Measurements from ENCODE around the gene PON1. TPM values are rescaled to one million over a fixed set of nuclear protein-coding genes. Genes with fewer than 3 reads are reported as not detected.

Gene PON1
- polyA plus RNA-seq (2011; rRNA removed) (not detected in 2 replicates), polyA minus RNA-seq (2011; rRNA and poly(A)+ RNA removed) (not detected in 2 replicates)

- Histone ChIP-seq H3K4me3 (ENCODE audit: low read depth, low read length) (no peak within 1 kb of the TSS), H3K9me3 (ENCODE audit: control insufficient read depth, insufficient read depth, low read length) (no peaks in the 10 kb centered on the region), H3K27ac (ENCODE audit: low read depth, low read length) (no peak within 1 kb of the TSS), H3K27me3 (ENCODE audit: control insufficient read depth, insufficient read depth, low read length) (no peaks in the 10 kb centered on the region)
- no peak for DNase-seq (ENCODE audit: low read depth, low spot score)
- POLR2A ChIA-PET = no interaction called here
- TF ChIP-seq, protein P1, sequence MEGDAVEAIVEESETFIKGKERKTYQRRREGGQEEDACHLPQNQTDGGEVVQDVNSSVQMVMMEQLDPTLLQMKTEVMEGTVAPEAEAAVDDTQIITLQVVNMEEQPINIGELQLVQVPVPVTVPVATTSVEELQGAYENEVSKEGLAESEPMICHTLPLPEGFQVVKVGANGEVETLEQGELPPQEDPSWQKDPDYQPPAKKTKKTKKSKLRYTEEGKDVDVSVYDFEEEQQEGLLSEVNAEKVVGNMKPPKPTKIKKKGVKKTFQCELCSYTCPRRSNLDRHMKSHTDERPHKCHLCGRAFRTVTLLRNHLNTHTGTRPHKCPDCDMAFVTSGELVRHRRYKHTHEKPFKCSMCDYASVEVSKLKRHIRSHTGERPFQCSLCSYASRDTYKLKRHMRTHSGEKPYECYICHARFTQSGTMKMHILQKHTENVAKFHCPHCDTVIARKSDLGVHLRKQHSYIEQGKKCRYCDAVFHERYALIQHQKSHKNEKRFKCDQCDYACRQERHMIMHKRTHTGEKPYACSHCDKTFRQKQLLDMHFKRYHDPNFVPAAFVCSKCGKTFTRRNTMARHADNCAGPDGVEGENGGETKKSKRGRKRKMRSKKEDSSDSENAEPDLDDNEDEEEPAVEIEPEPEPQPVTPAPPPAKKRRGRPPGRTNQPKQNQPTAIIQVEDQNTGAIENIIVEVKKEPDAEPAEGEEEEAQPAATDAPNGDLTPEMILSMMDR (IDR thresholded peaks at IDR 0.05; ENCODE audit: low read depth, low read length) = no peak
- CTCF ChIA-PET = no interaction called here
These were observed at the start of gene PON1 for GRCh38 chr7:95324431-95324830. PON1 (minus strand) TSS chr7:95324532; CDS start chr7:95324475, 57 bp downstream.

- Histone ChIP-seq H3K9me3 (ENCODE audit: control insufficient read depth, insufficient read depth, low read length) (no peaks in the 10 kb centered on the region), H3K4me3 (ENCODE audit: low read depth, low read length) (no peak overlapping the region), H3K27me3 (ENCODE audit: control insufficient read depth, insufficient read depth, low read length) (no peaks in the 10 kb centered on the region), H3K27ac (ENCODE audit: low read depth, low read length) (no peak overlapping the region)
- ChIA-PET POLR2A (no interaction called here), CTCF (no interaction called here)
- TF ChIP-seq, protein P1 (IDR thresholded peaks at IDR 0.05; ENCODE audit: low read depth, low read length) = 0 out of 2 replicates have a peak, but pooled peaks have one; percentile 4
- no peak for DNase-seq (ENCODE audit: low read depth, low spot score)
These were observed 49.0 kb upstream of the PON1 start for GRCh38 chr7:95373323-95373722.

- Histone ChIP-seq H3K9me3 (ENCODE audit: control insufficient read depth, insufficient read depth, low read length) (no peaks in the 10 kb centered on the region), H3K4me3 (ENCODE audit: low read depth, low read length) (no peak overlapping the region), H3K27me3 (ENCODE audit: control insufficient read depth, insufficient read depth, low read length) (no peaks in the 10 kb centered on the region), H3K27ac (ENCODE audit: low read depth, low read length) (no peak overlapping the region)
- TF ChIP-seq, protein P1 (IDR thresholded peaks at IDR 0.05; ENCODE audit: low read depth, low read length) = no peak
- POLR2A ChIA-PET = no interaction called here
- no peak for DNase-seq (ENCODE audit: low read depth, low spot score)
- CTCF ChIA-PET = interaction anchor here (0.7 kb wide), 1 partner anchor 634 kb away, joined by 7 read pairs; no protein-coding TSS in a partner anchor
These were observed 43.9 kb upstream of the PON1 start for GRCh38 chr7:95368235-95368634.

- H3K4me3 ChIP-seq (ENCODE audit: low read depth, low read length) = no peak overlapping the region
- ChIA-PET CTCF (no interaction called here), POLR2A (no interaction called here)
- H3K27me3 ChIP-seq (ENCODE audit: control insufficient read depth, insufficient read depth, low read length) = no peaks in the 10 kb centered on the region
- no peak for DNase-seq (ENCODE audit: low read depth, low spot score)
- H3K27ac ChIP-seq (ENCODE audit: low read depth, low read length) = no peak overlapping the region
- no peaks in the 10 kb centered on the region for H3K9me3 ChIP-seq (ENCODE audit: control insufficient read depth, insufficient read depth, low read length)
- TF ChIP-seq, protein P1 (IDR thresholded peaks at IDR 0.05; ENCODE audit: low read depth, low read length) = no peak
These were observed 43.3 kb upstream of the PON1 start for GRCh38 chr7:95367606-95368005.

GRCh38 chr7:95365151-95365550 lies 40.8 kb upstream of the PON1 start:
- no peak for DNase-seq (ENCODE audit: low read depth, low spot score)
- POLR2A ChIA-PET = no interaction called here

More at GRCh38 chr7:95365151-95365550, 40.8 kb upstream of the PON1 start:
- H3K27ac ChIP-seq (ENCODE audit: low read depth, low read length) = no peak overlapping the region
- H3K4me3 ChIP-seq (ENCODE audit: low read depth, low read length) = no peak overlapping the region
- H3K27me3 ChIP-seq (ENCODE audit: control insufficient read depth, insufficient read depth, low read length) = no peaks in the 10 kb centered on the region
- TF ChIP-seq, protein P1 (IDR thresholded peaks at IDR 0.05; ENCODE audit: low read depth, low read length) = no peak
- CTCF ChIA-PET = no interaction called here
- H3K9me3 ChIP-seq (ENCODE audit: control insufficient read depth, insufficient read depth, low read length) = no peaks in the 10 kb centered on the region

Measured in AG04450 (cell line).